ENCODE measurements around the gene DBI.

- no peak for TF ChIP-seq CTCF (conservative IDR thresholded peaks at IDR 0.05)
- no peak for TF ChIP-seq ZFX (IDR thresholded peaks at IDR 0.05)
Observed at GRCh38 chr2:119369845-119370244, 3.1 kb downstream of the DBI start.
